ENCODE results near the gene GPS1.

- TF ChIP-seq EZH2phosphoT487 (IDR thresholded peaks at IDR 0.05; ENCODE audit: borderline replicate concordance, low read depth) = no peak
- TF ChIP-seq POLR2AphosphoS5 (IDR thresholded peaks at IDR 0.05; ENCODE audit: low read depth, low read length) = no peak
- no peak for TF ChIP-seq FOXM1 (IDR thresholded peaks at IDR 0.05; ENCODE audit: low read depth)
- TF ChIP-seq EP300 (IDR thresholded peaks at IDR 0.05; ENCODE audit: borderline replicate concordance in 1 of 2, low read depth in 1 of 2, low read length in 1 of 2) = no peak
- no peak for TF ChIP-seq RAD21 (IDR thresholded peaks at IDR 0.05; ENCODE audit: low read length)
- TF ChIP-seq ELF1 (IDR thresholded peaks at IDR 0.05) = no peak
- no peak for TF ChIP-seq SMC3 (IDR thresholded peaks at IDR 0.05; ENCODE audit: low read depth, low read length)
- TF ChIP-seq, protein P1, sequence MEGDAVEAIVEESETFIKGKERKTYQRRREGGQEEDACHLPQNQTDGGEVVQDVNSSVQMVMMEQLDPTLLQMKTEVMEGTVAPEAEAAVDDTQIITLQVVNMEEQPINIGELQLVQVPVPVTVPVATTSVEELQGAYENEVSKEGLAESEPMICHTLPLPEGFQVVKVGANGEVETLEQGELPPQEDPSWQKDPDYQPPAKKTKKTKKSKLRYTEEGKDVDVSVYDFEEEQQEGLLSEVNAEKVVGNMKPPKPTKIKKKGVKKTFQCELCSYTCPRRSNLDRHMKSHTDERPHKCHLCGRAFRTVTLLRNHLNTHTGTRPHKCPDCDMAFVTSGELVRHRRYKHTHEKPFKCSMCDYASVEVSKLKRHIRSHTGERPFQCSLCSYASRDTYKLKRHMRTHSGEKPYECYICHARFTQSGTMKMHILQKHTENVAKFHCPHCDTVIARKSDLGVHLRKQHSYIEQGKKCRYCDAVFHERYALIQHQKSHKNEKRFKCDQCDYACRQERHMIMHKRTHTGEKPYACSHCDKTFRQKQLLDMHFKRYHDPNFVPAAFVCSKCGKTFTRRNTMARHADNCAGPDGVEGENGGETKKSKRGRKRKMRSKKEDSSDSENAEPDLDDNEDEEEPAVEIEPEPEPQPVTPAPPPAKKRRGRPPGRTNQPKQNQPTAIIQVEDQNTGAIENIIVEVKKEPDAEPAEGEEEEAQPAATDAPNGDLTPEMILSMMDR (IDR thresholded peaks at IDR 0.05) = no peak
- no peak; the same call in 1 of the 2 replicates for TF ChIP-seq YY1 (IDR thresholded peaks at IDR 0.05; ENCODE audit: low read depth)
- TF ChIP-seq MEF2A (IDR thresholded peaks at IDR 0.05; ENCODE audit: borderline replicate concordance, low read depth) = no peak
- TF ChIP-seq CHD2 (IDR thresholded peaks at IDR 0.05; ENCODE audit: low read length, partially characterized antibody) = peak; percentile 67
- peak; percentile 71 for TF ChIP-seq MXI1 (IDR thresholded peaks at IDR 0.05; ENCODE audit: low read depth, low read length)
These were observed 45.7 kb downstream of the GPS1 start for GRCh38 chr17:82097184-82097918.

All from SK-N-SH (cell line).